GM19238 (cell line): ENCODE measurements around the gene KYNU.

Experiments used
- DNase-seq: peaks from one replicate; pipeline ENCODE4 v3.0.0; 2011; ENCODE audit warnings: low spot score; ENCODE audit not compliant: insufficient read length

Gene KYNU

GRCh38 chr2:142961202-142961601 is 83.7 kb downstream of the KYNU start:
- no peak for DNase-seq

- DNase-seq: no peak
Observed at GRCh38 chr2:142965443-142965842, 88.0 kb downstream of the KYNU start.

- no peak for DNase-seq
Observed at GRCh38 chr2:142966284-142966683, 88.8 kb downstream of the KYNU start.

- no peak for DNase-seq
Observed at GRCh38 chr2:142967060-142967459, 89.6 kb downstream of the KYNU start.

GRCh38 chr2:142973160-142973821 is 95.8 kb downstream of the KYNU start:
- no peak for DNase-seq

GRCh38 chr2:142973822-142974207 is 96.4 kb downstream of the KYNU start:
- DNase-seq: no peak

- no peak for DNase-seq
Observed at GRCh38 chr2:142974288-142975024, 97.0 kb downstream of the KYNU start.

GRCh38 chr2:142975239-142975638 is 97.8 kb downstream of the KYNU start:
- DNase-seq: no peak

GRCh38 chr2:142980246-142981068 is 103.0 kb downstream of the KYNU start:
- DNase-seq: no peak

- no peak for DNase-seq
Observed at GRCh38 chr2:142981069-142981378, 103.6 kb downstream of the KYNU start.

- DNase-seq: no peak
Observed at GRCh38 chr2:142981756-142982155, 104.3 kb downstream of the KYNU start.

- no peak for DNase-seq
Observed at GRCh38 chr2:142983174-142983573, 105.7 kb downstream of the KYNU start.

- no peak for DNase-seq
Observed at GRCh38 chr2:142984657-142985056, 107.2 kb downstream of the KYNU start.

- no peak for DNase-seq
Observed at GRCh38 chr2:142987044-142987443, 109.6 kb downstream of the KYNU start.

- DNase-seq: no peak
Observed at GRCh38 chr2:142989273-142990204, 112.1 kb downstream of the KYNU start.

GRCh38 chr2:142991295-142991694 is 113.8 kb downstream of the KYNU start:
- DNase-seq: no peak

- DNase-seq: no peak
Observed at GRCh38 chr2:142992840-142993239, 115.4 kb downstream of the KYNU start.

GRCh38 chr2:142993771-142994170 is 116.3 kb downstream of the KYNU start:
- DNase-seq: no peak

GRCh38 chr2:142994665-142995064 is 117.2 kb downstream of the KYNU start:
- DNase-seq: no peak

- DNase-seq: no peak
Observed at GRCh38 chr2:142997231-142997630, 119.8 kb downstream of the KYNU start.

- no peak for DNase-seq
Observed at GRCh38 chr2:143000599-143000998, 123.1 kb downstream of the KYNU start.
